Muscle layer of colon (tissue), 2 donors: ENCODE data around the gene CYP46A1.
"Not testable (repeated sequence)": the region's sequence is repeated elsewhere in the genome, so short reads cannot be mapped to it uniquely, and the experiment has no call there.

ENCODE experiments used
- H3K27ac ChIP-seq: one replicate; pipeline ENCODE4 v1.7.0; 2013; ENCODE audit warnings: low read depth, mild to moderate bottlenecking, low read length, moderate library complexity
- H3K27me3 ChIP-seq, 2 donors: one replicate each; pipeline ENCODE4 v1.7.0; 2013; ENCODE audit warnings: low read length in 2 of 2, mild to moderate bottlenecking in 2 of 2; ENCODE audit not compliant: insufficient read depth in 2 of 2, control insufficient read depth in 1 of 2
- H3K36me3 ChIP-seq: one replicate; pipeline ENCODE4 v1.7.0; 2013; ENCODE audit warnings: mild to moderate bottlenecking, low read length; ENCODE audit not compliant: insufficient read depth
- H3K4me1 ChIP-seq: one replicate; pipeline ENCODE4 v1.7.0; 2013; ENCODE audit warnings: mild to moderate bottlenecking, low read length; ENCODE audit not compliant: insufficient read depth
- H3K4me3 ChIP-seq, 2 donors: one replicate each; pipeline ENCODE4 v1.7.0; 2013; ENCODE audit warnings: low read length in 2 of 2, low read depth in 1 of 2, mild to moderate bottlenecking in 1 of 2, moderate library complexity in 1 of 2
- H3K9ac ChIP-seq: one replicate; pipeline ENCODE4 v1.7.0; 2013; ENCODE audit warnings: low read length
- H3K9me3 ChIP-seq: one replicate; pipeline ENCODE4 v1.7.0; 2013; ENCODE audit warnings: mild to moderate bottlenecking, low read length
- donor health status: abdominal sarcoma.
- donor health status: Adenocarcinoma of cecum.

Gene CYP46A1

DNA sequence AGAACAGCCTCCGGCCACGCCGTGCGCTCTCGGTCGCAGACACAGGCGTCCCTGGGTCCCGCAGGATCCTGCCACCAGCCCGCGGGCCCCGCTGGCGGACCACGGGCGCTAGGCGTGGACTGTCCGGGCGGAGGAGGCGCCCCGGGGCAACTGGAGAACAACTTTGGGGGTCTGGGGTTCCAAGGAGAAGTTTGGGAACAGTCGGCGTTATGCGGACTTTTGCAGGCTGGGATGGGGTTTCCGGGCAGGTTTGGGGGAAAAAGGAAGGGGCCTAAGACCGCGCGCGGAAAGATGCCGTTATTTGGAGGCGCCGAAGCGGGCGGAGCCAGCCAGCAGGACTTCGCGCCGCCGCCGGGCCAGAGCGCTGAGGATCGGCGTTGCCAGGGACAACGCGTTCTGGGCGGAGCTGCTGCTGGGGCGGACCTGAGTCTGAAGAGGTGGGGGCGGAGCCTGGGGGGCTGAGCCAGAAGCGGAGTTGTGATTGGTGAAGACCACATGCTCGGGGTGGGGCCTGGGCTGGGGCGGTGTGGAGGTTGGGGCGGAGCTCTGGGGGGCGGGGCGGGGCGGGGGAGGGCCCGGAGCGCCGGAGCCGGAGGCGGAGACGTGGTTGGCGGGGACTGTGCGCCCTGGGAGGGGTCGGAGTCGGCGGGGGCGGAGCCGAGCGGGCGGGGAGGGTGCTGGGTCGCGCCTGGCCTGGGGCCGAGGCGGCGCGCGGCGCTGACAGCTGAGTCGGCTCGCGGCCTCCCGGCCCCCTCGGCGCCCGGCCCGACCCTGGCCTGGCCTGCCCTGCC is at the start of gene CYP46A1:
TSS of gene CYP46A1 (plus strand) at position 680 of the 791 bp plus-strand sequence. CDS start 120 bp downstream, outside the sequence.
- H3K36me3 ChIP-seq: no peaks in the 10 kb centered on the region
- H3K9me3 ChIP-seq: no peaks in the 10 kb centered on the region
- peak within 1 kb of the TSS; percentile 93 for H3K27ac ChIP-seq
- H3K27me3 ChIP-seq: peaks cover 0 to 12% of the 10 kb centered on the region in 2 donors
- H3K4me1 ChIP-seq: peaks cover 10% of the 10 kb centered on the region
- H3K9ac ChIP-seq: peak within 1 kb of the TSS; percentile 87
- peak within 1 kb of the TSS; percentile 88 to 89 for H3K4me3 ChIP-seq

DNA sequence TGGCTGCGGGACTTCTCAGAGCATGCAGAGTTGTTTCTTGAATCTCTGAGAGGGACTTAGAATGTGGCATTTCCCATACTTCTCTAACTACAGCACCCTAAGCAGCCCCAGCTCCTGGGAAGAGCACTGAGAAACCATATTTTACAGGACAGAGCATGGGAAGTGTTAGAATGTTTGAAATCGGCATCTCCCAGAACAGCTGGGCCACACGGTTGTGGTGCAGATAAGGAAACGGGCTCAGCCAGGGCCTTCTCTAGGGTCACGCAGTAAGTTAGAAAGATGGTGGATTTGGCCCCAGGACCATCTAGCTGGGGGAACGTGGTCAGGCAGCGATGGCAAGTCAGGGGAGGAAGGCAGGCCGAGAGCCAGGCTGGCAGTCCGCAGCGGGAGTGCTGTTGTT is 49.7 kb upstream of the CYP46A1 start:
- Histone ChIP-seq H3K9ac (no peak overlapping the region), H3K36me3 (no peaks in the 10 kb centered on the region)

DNA sequence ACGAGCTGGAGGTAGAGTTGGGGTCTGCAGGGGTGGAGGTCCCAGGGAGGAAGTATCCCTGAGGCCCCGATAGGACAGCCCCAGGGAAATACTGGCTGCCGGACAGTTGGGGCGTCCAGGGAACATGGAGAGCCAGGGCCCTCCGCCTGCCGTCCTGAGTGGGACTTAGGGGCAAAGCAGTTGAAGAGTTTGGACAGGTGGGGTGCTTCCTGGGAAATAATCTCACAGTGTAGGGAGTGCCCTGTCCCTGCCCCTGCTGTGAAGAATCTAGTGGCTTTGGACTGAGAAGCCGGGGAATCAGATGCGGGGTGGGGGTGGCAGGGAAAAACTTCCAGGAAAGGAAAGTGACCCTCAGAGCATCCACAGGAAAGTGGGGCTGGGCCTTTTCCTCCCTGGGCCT is 49.0 kb upstream of the CYP46A1 start:
- no peak overlapping the region for H3K9ac ChIP-seq
- no peaks in the 10 kb centered on the region for H3K4me1 ChIP-seq
- H3K36me3 ChIP-seq: no peaks in the 10 kb centered on the region
- H3K27ac ChIP-seq: no peak overlapping the region
- H3K9me3 ChIP-seq: no peaks in the 10 kb centered on the region
- H3K4me3 ChIP-seq: no peak overlapping the region
- no peaks in the 10 kb centered on the region for H3K27me3 ChIP-seq

More for the DNA sequence above, 49.7 kb upstream of the CYP46A1 start:
- Histone ChIP-seq H3K9me3 (no peaks in the 10 kb centered on the region), H3K4me3 (no peak overlapping the region), H3K27me3 (no peaks in the 10 kb centered on the region), H3K27ac (no peak overlapping the region), H3K4me1 (no peaks in the 10 kb centered on the region)

DNA sequence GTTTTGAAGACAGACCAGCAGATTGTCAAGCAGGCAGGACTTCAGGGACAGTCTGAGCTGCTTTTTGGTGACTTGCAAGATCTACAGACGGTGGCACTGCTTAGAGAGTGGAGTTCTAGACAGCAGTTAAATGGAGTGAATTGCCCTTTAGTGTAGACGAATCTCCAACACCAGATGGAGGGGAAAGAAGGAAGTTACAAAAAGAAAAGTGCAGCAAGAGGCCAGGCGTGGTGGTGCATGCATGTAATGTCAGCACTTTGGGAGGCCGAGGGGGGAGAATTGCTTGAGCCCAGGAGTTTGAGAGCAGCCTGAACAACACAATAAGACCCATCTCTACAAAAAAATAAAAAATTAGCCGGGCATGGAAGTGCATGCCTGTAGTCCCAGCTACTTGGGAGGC is 47.6 kb upstream of the CYP46A1 start:
- Histone ChIP-seq H3K27me3 (no peaks in the 10 kb centered on the region), H3K36me3 (no peaks in the 10 kb centered on the region), H3K9ac (no peak overlapping the region), H3K27ac (no peak overlapping the region), H3K4me3 (no peak overlapping the region), H3K9me3 (no peaks in the 10 kb centered on the region), H3K4me1 (no peaks in the 10 kb centered on the region)

DNA sequence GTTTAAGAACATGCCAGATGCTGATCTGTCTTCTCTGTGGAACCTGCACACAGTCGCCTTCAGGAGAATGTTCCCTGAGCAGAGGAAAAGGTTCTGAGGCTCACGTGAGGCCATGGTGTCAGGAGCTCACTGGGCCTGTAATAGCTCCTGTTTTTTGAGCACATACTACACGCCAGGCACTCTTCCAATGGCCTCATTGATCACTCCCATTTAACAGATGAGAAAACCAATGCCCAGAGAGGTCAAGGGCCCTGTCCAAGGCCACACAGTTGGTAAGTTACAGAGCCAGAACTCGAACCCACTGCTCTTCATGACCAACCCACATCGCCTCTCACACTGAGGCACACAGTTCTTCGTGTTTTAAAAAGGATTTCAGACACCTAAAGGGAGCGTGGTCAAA is 46.5 kb upstream of the CYP46A1 start:
- Histone ChIP-seq H3K27me3 (no peaks in the 10 kb centered on the region), H3K9ac (no peak overlapping the region), H3K36me3 (no peaks in the 10 kb centered on the region), H3K4me3 (no peak overlapping the region), H3K27ac (no peak overlapping the region), H3K9me3 (no peaks in the 10 kb centered on the region), H3K4me1 (no peaks in the 10 kb centered on the region)

DNA sequence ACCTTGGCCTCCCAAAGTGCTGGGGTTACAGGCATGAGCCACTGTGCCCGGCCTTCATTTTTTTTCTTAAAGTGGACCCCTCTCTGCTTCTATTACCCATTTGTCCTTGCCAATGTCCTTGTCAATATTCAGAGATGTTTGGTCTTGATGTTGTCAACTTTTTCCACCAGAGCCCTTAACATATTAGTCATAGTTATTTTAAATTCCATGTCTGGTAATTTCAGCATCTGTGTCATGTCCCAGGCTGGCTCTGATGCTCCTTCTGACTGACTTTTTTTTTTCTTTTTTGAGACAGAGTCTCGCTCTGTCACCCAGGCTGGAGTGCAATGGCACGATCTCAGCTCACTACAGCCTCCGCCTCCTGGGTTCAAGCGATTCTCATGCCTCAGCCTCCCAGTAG is 41.3 kb upstream of the CYP46A1 start:
- not testable (repeated sequence) for H3K9me3 ChIP-seq, H3K27ac ChIP-seq, H3K36me3 ChIP-seq, H3K9ac ChIP-seq, H3K4me1 ChIP-seq, H3K27me3 ChIP-seq, H3K4me3 ChIP-seq

DNA sequence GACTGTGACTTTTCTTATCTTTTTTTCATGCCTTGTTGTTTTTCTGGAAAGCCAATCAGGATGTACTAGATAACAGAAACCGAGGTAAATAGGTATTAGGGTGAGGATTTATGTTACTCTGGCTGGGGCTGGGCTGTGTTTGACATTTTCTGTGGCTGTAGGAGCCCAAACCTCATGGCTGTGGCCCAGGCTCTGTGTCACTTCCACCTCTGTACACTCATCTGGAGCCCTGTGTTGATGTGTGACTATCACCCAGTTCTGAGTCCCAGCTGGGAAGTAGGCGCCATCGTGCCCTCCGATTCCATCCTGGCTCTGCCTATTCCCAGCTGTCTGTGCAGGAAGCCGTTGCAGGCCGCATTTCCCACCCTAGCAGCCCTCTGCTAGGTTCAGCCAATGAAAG is 40.8 kb upstream of the CYP46A1 start:
- H3K27me3 ChIP-seq: no peaks in the 10 kb centered on the region
- peaks cover 8% of the 10 kb centered on the region for H3K4me1 ChIP-seq
- H3K9ac ChIP-seq: no peak overlapping the region
- H3K36me3 ChIP-seq: no peaks in the 10 kb centered on the region
- no peak overlapping the region for H3K27ac ChIP-seq
- H3K4me3 ChIP-seq: no peak overlapping the region
- H3K9me3 ChIP-seq: no peaks in the 10 kb centered on the region

DNA sequence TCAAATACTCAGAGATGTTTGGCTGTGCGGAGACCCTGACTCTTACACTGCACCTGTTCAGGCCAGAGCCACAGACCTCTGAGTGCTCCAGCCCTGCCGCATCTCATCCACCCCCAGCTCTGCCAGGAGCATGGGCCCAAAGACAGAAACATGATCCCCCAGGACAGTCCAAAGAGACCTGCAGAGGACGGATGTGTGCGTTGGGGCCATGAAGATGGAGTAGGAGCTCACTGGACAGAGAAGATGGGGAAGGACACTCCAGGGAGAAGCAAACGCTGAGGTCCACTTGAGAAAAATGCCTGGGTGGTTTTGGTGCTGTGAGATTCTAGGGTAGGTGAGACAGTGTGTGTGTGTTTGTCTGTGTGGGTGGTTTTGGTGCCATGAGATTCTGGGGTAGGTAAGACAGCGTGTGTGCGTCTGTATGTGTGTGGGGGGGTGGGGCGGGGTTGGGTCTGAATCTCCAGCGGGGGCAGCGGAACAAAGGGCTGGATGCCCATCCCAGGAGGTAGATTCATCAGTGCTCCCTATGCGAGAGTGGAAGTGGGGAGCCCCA is 40.0 kb upstream of the CYP46A1 start:
- Histone ChIP-seq H3K9me3 (no peaks in the 10 kb centered on the region), H3K36me3 (no peaks in the 10 kb centered on the region), H3K4me1 (peaks cover 8% of the 10 kb centered on the region), H3K9ac (no peak overlapping the region), H3K4me3 (no peak overlapping the region), H3K27me3 (no peaks in the 10 kb centered on the region), H3K27ac (no peak overlapping the region)

DNA sequence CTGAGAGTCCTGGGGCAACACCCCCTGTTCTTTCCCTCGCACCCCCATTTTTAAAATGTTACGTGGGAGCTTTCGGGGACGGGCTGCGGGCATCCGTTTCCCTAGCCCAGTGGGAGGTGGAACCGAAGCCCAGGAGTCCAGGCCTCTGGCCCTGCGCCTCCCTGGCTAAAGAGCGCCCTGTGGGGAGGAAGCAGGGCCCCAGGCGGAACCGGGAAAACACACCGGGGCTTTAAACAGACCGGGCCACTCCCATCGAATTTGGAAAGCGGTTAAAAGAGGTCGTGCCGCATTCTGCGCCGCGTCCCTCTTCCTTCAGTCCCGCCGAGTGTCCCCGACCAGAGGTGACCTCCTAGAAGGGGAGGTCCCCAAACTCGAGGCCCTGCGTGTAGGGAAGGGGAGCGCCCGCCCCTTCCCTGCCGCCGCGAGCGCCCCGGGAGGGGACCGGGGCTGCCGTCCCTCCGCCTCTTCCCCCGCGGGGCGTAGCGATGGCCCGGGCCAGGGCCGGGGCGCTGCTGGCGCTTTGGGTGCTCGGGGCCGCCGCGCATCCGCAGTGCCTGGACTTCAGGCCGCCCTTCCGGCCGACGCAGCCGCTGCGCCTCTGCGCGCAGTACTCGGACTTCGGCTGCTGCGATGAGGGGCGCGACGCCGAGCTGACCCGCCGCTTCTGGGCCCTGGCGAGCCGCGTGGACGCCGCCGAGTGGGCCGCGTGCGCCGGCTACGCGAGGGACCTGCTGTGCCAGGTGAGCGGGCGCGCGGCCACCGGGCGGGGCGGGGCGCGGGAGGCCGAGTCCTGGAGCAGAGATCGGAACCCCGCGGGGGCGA is 39.2 kb upstream of the CYP46A1 start, which contains the start of gene HHIPL1:
TSS of gene HHIPL1 (plus strand) at position 407 of the 822 bp plus-strand sequence. CDS start at position 486, 79 bp downstream.
- H3K27me3 ChIP-seq: no peaks in the 10 kb centered on the region
- peaks cover 8% of the 10 kb centered on the region for H3K4me1 ChIP-seq
- peak within 1 kb of the TSS; percentile 39 for H3K9ac ChIP-seq
- H3K36me3 ChIP-seq: no peaks in the 10 kb centered on the region
- no peaks in the 10 kb centered on the region for H3K9me3 ChIP-seq
- H3K4me3 ChIP-seq: peak within 1 kb of the TSS; percentile 42 to 49
- no peak within 1 kb of the TSS for H3K27ac ChIP-seq

DNA sequence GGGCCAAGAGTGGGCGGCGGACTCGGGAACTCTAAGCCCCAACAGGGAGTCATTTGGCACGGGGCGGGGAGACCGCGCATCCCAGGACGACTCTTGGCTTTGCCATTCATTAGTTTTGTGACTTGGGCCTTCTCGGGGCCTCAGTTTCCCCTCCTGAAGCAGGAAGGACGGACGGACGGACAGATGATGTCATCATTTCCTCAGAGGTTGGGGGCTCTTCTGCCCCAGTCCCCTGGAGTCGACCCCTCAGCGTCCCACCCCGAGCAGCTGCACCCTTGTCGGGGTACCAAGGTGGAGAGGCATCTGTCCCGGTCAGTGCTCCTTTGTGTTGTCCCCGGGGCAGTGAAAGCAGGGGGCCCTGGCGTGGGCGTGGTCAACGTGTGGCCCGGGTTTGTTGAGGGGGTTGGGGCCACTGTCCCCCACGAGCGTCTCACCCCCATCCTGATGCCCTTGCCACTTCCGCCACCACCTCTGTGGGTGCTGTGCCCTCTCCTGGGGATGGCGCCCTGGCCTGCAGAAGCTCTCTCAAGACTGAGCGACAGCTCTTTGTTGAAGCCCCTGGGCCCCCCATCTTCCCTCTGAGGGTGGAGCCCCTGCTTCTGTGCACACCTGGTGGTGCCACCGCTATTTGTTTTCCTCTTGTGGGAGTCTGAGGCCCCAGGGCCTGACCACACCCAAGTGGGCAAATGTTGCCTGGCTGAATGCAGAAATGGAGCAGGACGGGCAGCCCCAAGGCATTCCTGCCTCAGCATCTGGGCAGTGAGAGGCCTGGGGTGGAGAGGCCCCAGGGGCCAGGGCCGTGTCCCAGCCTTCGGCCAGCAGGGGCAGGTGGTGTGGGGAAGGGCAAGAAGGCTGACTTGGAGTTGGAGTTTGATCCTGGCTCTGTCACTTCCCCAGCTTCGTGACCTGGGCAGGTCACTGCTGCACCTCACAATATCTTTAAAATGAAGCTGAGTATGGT is 38.3 kb upstream of the CYP46A1 start:
- H3K36me3 ChIP-seq: no peaks in the 10 kb centered on the region
- peak overlapping the region; percentile 39 for H3K9ac ChIP-seq
- H3K4me3 ChIP-seq: peak overlapping the region; percentile 42 to 49
- no peaks in the 10 kb centered on the region for H3K27me3 ChIP-seq
- peaks cover 8% of the 10 kb centered on the region for H3K4me1 ChIP-seq
- no peaks in the 10 kb centered on the region for H3K9me3 ChIP-seq
- no peak overlapping the region for H3K27ac ChIP-seq
